Measurements from ENCODE around the gene SPAG9. TPM values are rescaled to one million over a fixed set of nuclear protein-coding genes. Genes with fewer than 3 reads are reported as not detected.

SPAG9 gene
- total and polyA plus RNA-seq, 2 of the 8 experiments (the other 6 are each of a cell fraction or from before 2014, with no cell fraction given), result 9.8 to 63.8 TPM

GRCh38 chr17:50959341-50959740, 161.3 kb downstream of the SPAG9 start:
- Histone ChIP-seq H3K23me2 (ENCODE audit: low read depth, low read length) (no peaks in the 10 kb centered on the region), H2BK20ac (ENCODE audit: low read length) (no peak overlapping the region), H3K27ac (ENCODE audit: low read depth, low read length) (no peak overlapping the region), H2BK5ac (ENCODE audit: low read depth, low read length) (no peak overlapping the region), H3K79me1 (ENCODE audit: low read depth, low read length) (no peaks in the 10 kb centered on the region), H2BK120ac (replicated peaks; ENCODE audit: low read depth, low read length) (no peak overlapping the region), H2BK12ac (ENCODE audit: low read depth, low read length) (no peak overlapping the region), H4K5ac (ENCODE audit: insufficient read length, low read depth, low read length) (no peak overlapping the region), H3K4me3 (ENCODE audit: extremely low read depth in 1 of 4, insufficient read depth in 2 of 4, low read depth in 3 of 4, low read length in 4 of 4) (no peak overlapping the region), H3K9me3 (ENCODE audit: insufficient read depth in 2 of 2, low read depth in 1 of 2, low read length in 1 of 2) (no peaks in the 10 kb centered on the region), H3K4ac (replicated peaks; ENCODE audit: insufficient read length, low read depth, low read length) (no peak overlapping the region), H3K18ac (ENCODE audit: extremely low read depth, low read length) (no peak overlapping the region), H4K8ac (ENCODE audit: extremely low read depth, insufficient read depth, low read length) (no peak overlapping the region), H3K27me3 (replicated peaks in 1 of 4; ENCODE audit: control insufficient read depth in 3 of 4, extremely low read depth in 1 of 4, insufficient read depth in 3 of 4, low read length in 3 of 4) (no peaks in the 10 kb centered on the region), H4K91ac (replicated peaks; ENCODE audit: insufficient read length, low read length) (no peak overlapping the region), H3K14ac (ENCODE audit: insufficient read length) (no peak overlapping the region), H2BK15ac (ENCODE audit: low read length) (no peak overlapping the region), H2AK5ac (ENCODE audit: low read depth, low read length) (no peak overlapping the region), H3K4me2 (ENCODE audit: insufficient read depth in 1 of 2, low read depth in 2 of 2, low read length in 2 of 2) (no peak overlapping the region), H4K20me1 (replicated peaks in 1 of 2; ENCODE audit: control insufficient read depth in 1 of 2, insufficient read depth in 2 of 2, low read length in 2 of 2) (no peaks in the 10 kb centered on the region), H3K79me2 (ENCODE audit: control insufficient read depth in 1 of 2, insufficient read depth in 2 of 2, low read length in 2 of 2) (no peaks in the 10 kb centered on the region), H3K9ac (replicated peaks in 1 of 4; ENCODE audit: extremely low read depth in 1 of 4, low read depth in 3 of 4, low read length in 3 of 4) (no peak overlapping the region), H3K23ac (ENCODE audit: insufficient read length) (no peak overlapping the region), H2AFZ (ENCODE audit: low read length) (no peak overlapping the region), H3K56ac (replicated peaks; ENCODE audit: insufficient read length, low read depth, low read length) (no peak overlapping the region), H3K4me1 (replicated peaks in 1 of 4; ENCODE audit: control insufficient read depth in 3 of 4, insufficient read depth in 4 of 4, low read length in 3 of 4) (peaks cover 3 to 11% (median 5%) of the 10 kb centered on the region in 4 experiments), H3K36me3 (ENCODE audit: control insufficient read depth in 2 of 4, insufficient read depth in 4 of 4, low read length in 3 of 4) (peaks cover 0 to 2% (median under 1%) of the 10 kb centered on the region in 4 experiments; a peak in 2 of 8 replicates)
- CTCF ChIA-PET (ENCODE audit: partially characterized antibody), result interaction anchor here (0.6 to 21.7 kb wide), 8 partner anchors 12 to 231 kb away, joined by 3 to 735 read pairs (median 4); partner anchors contain the start of gene TOB1
- DNase-seq (ENCODE audit: low read depth in 1 of 2, low spot score in 2 of 2), result no peak
- WGBS, 2 experiments (ENCODE audit: extremely low coverage in 1 of 2, insufficient coverage in 1 of 2, insufficient read length in 1 of 2, insufficient replicate concordance in 2 of 2, low coverage in 1 of 2, low lambda C conversion rate in 2 of 2, missing lambda C conversion rate in 1 of 2), result 100% methylated on average over 2 of the region's 2 CpGs; no CpG with 5 or more reads in 1 of the 2 experiments
- FAIRE-seq, result no peak
- POLR2A ChIA-PET (ENCODE audit: partially characterized antibody), result interaction anchor here (21.0 kb wide), 1 partner anchor 96 kb away, joined by 308 read pairs; the partner anchor contains the start of gene TOB1
- TF ChIP-seq CTCF (IDR thresholded peaks at IDR 0.05; ENCODE audit: control extremely low read depth in 1 of 3, insufficient read depth in 1 of 3, low read depth in 1 of 3, low read length in 3 of 3) (no peak), FOSL1 (IDR thresholded peaks at IDR 0.05; ENCODE audit: insufficient read depth, low read depth, low read length) (no peak), CREB1 (IDR thresholded peaks at IDR 0.05) (no peak), RNF2 (IDR thresholded peaks at IDR 0.05; ENCODE audit: borderline replicate concordance, low read depth, low read length, missing control alignments, poor library complexity, severe bottlenecking) (no peak), BCL11A (IDR thresholded peaks at IDR 0.05; ENCODE audit: low read depth in 2 of 2, low read length in 2 of 2) (no peak)

Measured in H1 (cell line).